ENCODE data around the gene LSAMP.
A peak's percentile ranks its signal among the peaks of the same experiment; 100 is the strongest.
"Not testable (repeated sequence)": the region's sequence is repeated elsewhere in the genome, so short reads cannot be mapped to it uniquely, and the experiment has no call there.

The LSAMP gene

DNA sequence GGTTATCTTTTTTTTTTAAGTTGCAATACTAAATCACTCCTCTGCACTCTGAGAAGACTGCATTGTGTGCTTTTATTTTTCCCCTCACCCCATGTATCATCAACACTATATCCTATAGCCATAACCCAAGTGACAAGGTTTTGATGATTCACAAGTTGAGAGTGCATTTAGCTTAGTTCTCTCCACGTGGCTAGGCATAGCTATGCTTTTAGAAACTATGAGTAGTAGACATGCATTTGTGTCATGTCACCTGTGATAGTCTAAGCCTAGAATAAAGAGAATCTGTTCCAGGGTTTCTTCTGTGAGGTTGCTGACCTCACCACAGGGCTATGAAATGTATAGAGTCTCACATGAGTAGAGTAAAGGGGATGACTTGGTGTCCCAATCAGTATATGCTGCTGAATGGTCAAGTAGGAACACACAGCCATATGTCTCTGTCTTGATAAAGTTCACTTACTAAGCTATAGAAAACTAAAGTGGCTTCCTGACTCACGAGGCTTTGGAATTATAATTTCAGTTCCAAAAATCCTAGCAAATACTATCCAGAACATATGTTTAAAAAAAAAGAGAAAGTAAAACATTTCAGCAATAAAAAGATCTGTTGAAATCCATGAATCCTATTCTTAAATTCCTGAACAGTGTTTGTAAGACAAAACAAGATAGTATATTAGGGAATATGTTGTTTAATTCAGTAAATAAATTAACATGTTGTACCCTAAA, 206.3 kb downstream of the LSAMP start:
- no peak for DNase-seq (ENCODE audit: low read depth)

GRCh38 chr3:116233711-116234357, 211.5 kb downstream of the LSAMP start:
- no peak for DNase-seq (ENCODE audit: low read depth)

GRCh38 chr3:116230431-116231020, 214.8 kb downstream of the LSAMP start:
- no peak for DNase-seq (ENCODE audit: low read depth)

GRCh38 chr3:116226266-116226665, 219.0 kb downstream of the LSAMP start:
- DNase-seq (ENCODE audit: low read depth): no peak

- DNase-seq (ENCODE audit: low read depth): no peak
These were observed 228.5 kb downstream of the LSAMP start for GRCh38 chr3:116216761-116217160.

- no peak for DNase-seq (ENCODE audit: low read depth)
These were observed 233.4 kb downstream of the LSAMP start for GRCh38 chr3:116211901-116212300.

DNA sequence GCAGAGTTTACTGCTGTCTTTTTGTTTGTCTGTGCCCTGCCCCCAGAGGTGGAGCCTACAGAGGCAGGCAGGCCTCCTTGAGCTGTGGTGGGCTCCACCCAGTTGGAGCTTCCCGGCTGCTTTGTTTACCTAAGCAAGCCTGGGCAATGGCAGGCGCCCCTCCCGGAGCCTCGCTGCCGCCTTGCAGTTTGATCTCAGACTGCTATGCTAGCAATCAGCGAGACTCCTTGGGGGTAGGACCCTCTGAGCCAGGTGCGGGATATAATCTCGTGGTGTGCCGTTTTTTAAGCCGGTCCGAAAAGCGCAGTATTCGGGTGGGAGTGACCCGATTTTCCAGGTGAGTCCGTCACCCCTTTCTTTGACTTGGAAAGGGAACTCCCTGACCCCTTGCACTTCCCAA, 236.5 kb downstream of the LSAMP start:
- DNase-seq (ENCODE audit: low read depth): not testable (repeated sequence)

GRCh38 chr3:116200956-116201690, 244.2 kb downstream of the LSAMP start:
- DNase-seq (ENCODE audit: low read depth): no peak

DNA sequence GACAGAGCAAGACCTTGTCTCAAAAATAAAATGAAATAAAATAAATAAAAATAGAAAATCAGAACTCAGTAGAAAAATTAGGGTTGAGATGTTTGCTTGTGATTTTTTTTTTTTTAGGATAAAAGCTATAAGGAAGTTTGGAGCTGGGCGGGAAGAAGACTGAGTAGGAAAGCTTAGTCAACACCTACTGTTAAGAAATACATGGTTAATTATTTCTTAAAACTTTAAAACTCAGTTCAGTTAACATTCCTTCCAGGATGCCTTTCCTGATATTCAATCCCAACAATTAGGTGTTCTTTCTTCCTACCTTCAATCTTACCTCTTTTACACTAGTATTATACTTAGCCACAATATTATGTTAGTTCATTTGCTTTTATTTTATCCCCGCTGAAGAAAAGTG, 246.2 kb downstream of the LSAMP start:
- no peak for DNase-seq (ENCODE audit: low read depth)

- DNase-seq (ENCODE audit: low read depth): peak; percentile 9
These were observed 247.2 kb downstream of the LSAMP start for GRCh38 chr3:116198087-116198486.

DNA sequence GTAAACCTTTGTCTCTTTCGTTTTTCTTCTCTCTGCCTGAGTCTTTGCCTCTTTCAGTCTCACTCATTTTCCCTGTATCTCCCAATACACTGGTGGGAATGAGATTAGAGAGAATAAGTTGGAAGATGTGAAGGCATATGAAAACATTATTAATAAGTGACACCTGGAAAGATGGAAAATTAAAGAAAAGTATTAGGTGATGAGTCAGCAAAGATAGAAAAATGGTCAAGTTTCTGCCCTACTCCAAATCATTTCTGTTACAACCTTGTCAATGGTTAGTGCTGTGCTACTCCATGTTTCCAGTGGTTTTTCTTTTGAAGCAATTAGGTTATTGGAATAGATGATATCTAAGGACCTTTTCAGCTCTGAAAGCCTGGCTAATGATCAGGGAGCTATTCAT, 252.8 kb downstream of the LSAMP start:
- DNase-seq (ENCODE audit: low read depth): no peak

DNA sequence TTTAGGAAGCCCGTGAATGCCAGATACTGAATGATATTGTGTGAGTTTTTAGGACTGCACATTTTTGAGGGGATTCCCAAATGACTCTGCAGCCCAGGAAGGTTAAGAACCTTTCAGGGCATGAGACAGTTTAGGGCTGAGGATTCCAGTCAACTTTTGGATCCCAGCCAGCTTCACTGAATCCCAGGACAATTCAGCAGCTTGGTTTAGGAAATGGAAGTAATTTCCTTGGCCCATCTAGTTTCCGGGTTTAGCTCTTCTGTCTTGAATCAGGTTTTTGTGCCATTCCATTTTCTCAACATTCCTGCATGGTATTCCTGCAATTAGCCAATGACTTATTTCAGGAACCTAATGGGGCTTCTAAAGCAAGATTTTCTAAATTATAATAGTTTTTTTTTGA, 253.9 kb downstream of the LSAMP start:
- no peak for DNase-seq (ENCODE audit: low read depth)

GRCh38 chr3:116190095-116190494, 255.2 kb downstream of the LSAMP start:
- no peak for DNase-seq (ENCODE audit: low read depth)

- no peak for DNase-seq (ENCODE audit: low read depth)
These were observed 257.0 kb downstream of the LSAMP start for GRCh38 chr3:116188231-116188785.

DNA sequence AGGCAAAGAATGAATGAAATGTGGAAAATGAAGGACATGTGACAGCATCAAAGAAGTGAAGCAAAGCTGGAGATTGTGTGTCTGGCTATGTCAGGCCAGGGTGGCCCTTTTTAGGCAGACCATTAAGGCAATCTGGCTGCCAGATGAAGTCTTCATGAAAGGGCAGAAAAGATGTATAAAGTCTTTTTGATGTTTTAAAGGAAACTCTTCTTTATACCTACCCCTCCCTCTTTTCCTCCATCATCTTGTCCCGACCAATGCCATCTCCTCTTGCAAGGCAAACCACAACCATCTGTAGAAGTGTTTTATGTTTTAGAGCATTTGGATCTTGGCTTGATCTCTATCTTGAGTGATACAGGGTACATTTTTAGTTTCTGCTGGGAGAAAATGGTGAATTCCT, 259.2 kb downstream of the LSAMP start:
- DNase-seq (ENCODE audit: low read depth): no peak

GRCh38 chr3:116181159-116181558, 264.1 kb downstream of the LSAMP start:
- no peak for DNase-seq (ENCODE audit: low read depth)

DNA sequence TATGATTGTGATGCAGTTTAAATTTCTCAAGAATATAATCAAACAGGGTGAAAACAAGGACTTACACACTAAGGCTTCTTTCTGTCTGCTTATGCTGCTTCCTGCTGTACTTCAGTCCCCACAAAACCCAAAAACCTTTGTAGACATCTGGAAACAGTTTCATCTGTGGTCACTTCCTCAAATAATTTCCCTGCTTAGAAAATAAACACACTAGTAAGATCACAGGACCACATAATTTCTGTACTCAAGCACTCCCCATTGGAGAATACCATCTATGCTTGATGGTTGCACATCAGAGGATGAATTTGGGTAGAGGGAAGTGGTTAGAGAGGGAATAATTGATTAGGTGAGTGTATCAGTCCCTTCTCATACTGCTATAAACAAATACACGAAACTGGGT, 266.2 kb downstream of the LSAMP start:
- no peak for DNase-seq (ENCODE audit: low read depth)

- no peak for DNase-seq (ENCODE audit: low read depth)
These were observed 268.2 kb downstream of the LSAMP start for GRCh38 chr3:116176974-116177555.

GRCh38 chr3:116166121-116166520, 279.2 kb downstream of the LSAMP start:
- DNase-seq (ENCODE audit: low read depth): no peak

- DNase-seq (ENCODE audit: low read depth): no peak
These were observed 279.6 kb downstream of the LSAMP start for GRCh38 chr3:116165641-116166040.

GRCh38 chr3:116165135-116165534, 280.2 kb downstream of the LSAMP start:
- DNase-seq (ENCODE audit: low read depth): no peak

GRCh38 chr3:116164039-116164438, 281.2 kb downstream of the LSAMP start:
- no peak for DNase-seq (ENCODE audit: low read depth)
